ENCODE measurements around the gene SYT8.

The SYT8 gene

DNA sequence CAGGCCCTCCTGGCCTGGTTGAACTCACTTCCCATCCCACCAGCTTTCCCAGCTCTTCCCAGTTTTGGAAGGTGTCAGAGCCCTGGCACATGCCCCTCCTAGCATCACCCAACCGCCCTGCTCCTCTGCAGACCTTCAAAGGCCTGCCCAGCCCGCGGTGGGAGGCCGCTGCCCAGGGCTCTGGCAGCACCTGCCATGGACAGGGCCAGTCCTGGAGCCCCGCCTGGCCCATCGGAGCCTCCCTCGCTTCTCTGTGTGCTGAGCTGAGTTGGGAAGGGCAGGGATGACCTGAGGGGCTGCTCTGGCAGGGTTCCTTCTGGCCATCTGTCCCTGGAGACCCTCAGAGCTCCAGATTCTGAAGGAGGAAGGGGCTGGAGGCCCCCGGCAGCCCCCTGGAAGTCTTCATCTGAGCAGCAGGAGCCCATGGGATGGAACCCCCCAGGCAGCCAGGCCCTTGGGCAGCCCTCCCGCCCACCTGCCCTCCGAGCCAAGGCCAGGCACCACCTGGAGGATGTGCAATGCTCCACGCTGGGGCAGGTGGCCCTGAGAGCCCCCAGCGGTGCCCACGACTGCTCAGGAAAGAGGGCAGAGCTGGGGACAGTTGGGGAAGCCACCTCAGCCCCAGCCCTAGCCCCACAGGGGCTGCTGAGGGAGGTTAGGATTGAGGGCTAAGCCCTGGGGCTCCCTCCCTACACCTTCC, 21.7 kb downstream of the SYT8 start:
- TF ChIP-seq CTCF (IDR thresholded peaks at IDR 0.05), result no peak

DNA sequence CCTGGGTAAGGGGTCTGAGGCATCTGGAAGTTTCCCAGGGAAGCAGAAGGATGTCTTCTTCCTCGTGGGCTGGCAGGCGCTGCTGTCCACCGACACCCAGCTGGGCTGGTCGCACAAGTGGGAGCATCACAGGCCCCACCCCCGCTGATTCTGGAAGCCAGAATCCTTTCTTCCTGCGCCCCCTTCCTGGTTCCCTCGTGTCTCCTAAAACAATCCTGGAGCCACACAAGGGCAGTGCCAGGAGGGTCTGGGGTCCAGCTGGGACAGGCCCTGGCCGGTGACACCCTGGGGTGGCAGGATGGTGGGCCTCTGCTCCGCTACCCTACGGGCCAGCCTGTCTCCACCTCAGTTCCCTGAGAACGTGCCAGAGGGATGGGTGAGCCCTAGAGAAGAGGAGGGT, 22.3 kb downstream of the SYT8 start:
- no peak for TF ChIP-seq CTCF (IDR thresholded peaks at IDR 0.05)

DNA sequence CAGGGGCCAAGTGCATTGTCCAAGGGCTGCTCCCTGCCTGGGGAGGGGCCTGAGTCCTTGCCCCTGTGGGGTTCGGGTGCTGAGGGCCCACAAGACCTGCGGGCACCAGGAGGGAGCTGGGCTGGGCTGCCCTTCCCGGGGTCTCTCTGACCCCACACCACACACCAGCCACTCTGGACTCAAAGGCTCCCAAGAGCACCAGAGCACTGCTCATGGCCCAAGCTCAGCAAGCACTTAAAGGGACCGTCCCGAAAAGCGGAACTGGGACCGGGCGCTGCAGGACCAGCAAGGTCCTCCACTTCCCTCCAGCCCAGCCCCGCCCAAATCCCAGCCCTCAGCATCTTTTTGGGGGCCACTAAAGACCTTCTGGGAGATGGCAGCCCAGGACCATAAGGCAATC, 23.4 kb downstream of the SYT8 start:
- TF ChIP-seq CTCF (IDR thresholded peaks at IDR 0.05), result no peak

GRCh38 chr11:1858576-1858975, 23.8 kb downstream of the SYT8 start:
- no peak for TF ChIP-seq CTCF (IDR thresholded peaks at IDR 0.05)

DNA sequence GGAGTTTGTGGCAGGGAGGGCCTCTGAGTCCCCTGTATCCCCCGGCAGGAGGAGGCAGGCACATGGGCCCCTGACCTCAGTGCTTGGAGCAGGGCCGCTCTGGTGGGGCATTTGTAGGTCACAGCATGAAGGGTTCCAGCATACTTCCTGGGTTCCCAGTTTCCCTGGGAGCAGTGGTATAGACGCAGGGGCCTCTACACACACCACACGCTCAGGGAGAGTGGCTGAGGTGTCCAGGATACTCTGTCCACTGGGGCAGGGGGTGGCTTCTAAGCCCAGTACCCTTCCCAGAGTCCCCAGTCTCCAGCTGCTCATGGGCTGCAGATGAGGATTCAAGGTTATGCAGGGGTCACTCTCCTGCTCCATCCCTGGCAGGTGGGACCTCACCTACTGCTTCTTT, 24.2 kb downstream of the SYT8 start:
- TF ChIP-seq CTCF (IDR thresholded peaks at IDR 0.05), result no peak

GRCh38 chr11:1860108-1860507, 25.3 kb downstream of the SYT8 start:
- TF ChIP-seq CTCF (IDR thresholded peaks at IDR 0.05), result no peak

DNA sequence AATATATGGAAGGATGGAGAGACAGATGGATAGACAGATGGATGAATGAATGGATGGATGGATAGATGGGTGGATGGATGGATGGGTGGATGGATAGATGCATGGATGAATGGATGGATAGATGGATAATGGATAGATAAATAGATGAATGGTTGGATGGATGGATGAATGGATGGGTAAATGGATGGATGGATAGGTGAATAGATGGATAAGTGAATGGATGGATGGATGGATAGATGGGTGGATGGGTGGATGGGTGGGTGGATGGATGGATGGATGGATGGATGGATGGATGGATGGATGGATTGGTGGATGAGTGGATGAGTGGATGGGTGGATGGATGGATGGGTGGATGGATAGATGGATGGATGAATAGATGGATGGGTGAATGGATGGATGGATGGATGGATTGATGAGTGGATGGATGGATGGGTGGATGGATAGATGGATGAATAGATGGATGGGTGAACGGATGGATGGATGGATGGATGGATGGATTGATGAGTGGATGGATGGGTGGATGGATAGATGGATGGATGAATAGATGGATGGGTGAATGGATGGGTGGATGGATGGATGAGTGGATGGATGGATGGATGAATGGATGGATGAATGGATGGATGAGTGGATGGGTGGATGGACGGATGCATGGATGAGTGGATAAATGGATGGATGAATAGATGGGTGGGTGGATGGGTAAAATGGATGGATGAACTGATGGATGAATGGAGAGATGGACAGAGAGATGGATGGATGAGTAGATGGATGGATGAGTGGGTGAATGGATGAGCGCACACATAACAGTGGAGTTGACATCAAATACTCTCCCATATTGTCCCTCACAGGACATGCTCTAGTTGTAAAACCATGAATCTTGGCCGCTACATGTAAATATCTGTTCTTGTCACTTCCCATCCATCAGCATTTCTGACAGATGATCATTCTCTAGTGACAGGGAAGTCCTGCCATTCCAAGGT, 26.9 kb downstream of the SYT8 start:
- no peak for TF ChIP-seq CTCF (IDR thresholded peaks at IDR 0.05)

All from LNCAP (cell line).